GM18498 (cell line): ENCODE data around the gene RGL2.
"Not testable (repeated sequence)": the region's sequence is repeated elsewhere in the genome, so short reads cannot be mapped to it uniquely, and the experiment has no call there.

Experiments
- ATAC-seq: cut with Tn5 transposase; IDR thresholded peaks from one replicate; pipeline ENCODE4 v1.9.1; 2021; ENCODE audit warnings: mild to moderate bottlenecking, moderate library complexity; ENCODE audit not compliant: unreplicated experiment

The RGL2 gene

DNA sequence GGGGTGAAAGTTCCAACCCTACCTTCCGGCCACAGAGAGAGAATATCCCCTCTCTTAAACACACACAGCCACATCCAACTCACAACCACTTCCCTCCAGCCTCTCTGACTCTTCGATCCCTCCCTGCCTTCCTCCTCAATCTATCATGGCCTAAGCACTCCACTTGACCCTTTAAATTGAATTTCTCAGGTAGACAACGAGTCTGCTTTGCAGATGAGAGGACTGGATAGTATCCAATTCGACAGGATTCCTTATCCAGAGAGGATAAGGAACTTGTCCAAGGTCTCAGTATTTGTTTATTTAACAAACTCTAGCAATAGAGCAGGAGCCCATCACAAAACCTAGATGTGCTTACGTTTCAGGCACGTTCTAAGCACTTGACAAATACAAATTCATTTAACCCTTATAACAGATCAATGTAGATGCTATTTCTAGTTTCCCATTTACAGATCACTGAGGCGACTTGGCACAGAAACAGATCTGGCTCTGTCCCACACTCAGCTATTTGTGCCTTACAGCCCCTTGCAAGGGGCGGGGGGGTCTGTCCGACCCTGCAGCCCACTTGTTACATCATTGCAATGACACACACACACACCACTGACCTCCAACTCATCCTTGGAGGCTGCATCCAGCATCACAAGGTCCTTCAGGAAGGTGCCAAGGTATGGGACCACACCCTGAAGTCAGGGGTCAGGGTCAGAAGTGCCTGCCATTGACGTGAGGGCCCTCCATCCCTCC, 4.5 kb downstream of the RGL2 start:
- no peak for ATAC-seq

DNA sequence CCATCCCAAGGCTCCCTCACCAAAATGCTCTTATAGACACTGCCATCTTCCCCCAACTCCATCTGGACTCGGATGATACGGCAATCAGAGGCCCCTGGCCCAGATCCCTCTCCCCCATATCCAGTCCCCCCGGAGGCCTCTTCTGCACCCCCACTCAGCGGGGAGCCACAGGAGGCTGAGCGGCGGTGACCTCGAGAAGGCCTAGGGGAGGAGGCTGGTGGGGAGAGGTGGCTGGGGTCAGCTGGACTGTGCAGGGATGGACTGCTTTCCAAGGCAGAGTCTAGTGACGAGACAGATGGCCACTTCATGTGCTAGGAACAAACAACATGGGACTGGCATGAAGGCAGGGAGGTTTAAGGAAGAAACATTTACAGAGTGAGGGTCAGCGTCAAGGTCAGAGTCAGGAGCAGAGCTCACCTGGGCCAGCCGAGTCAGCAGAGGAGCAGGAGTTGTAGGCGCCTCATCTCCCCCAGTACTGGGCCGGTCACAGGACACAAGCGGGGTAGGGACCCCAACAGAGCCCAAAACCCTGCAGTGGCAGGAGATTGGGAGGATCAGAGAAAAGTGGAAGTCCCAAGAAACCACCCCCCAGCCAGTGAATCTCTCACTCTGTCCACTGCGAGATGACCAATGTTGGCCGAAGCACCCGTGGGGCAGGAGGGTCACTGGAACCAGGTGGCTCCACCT, 5.6 kb downstream of the RGL2 start:
- no peak for ATAC-seq

DNA sequence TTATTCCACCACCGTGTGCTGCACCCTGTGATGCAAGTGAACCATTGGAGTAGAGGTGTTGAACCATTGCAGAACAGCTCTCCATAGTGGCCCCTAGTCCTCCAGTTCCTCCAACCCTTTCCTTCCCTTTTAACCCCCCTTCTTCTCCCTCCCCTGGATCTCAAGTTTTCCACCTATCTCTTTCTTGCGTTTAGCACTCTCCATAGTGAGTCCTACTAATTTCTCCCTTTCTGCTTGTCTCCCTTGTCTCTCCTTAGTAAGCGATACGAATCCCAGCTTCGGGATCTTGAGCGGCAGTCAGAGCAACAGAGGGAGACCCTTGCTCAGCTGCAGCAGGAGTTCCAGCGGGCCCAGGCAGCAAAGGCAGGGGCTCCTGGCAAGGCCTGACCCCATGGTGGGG, 8.3 kb downstream of the RGL2 start:
- no peak for ATAC-seq

DNA sequence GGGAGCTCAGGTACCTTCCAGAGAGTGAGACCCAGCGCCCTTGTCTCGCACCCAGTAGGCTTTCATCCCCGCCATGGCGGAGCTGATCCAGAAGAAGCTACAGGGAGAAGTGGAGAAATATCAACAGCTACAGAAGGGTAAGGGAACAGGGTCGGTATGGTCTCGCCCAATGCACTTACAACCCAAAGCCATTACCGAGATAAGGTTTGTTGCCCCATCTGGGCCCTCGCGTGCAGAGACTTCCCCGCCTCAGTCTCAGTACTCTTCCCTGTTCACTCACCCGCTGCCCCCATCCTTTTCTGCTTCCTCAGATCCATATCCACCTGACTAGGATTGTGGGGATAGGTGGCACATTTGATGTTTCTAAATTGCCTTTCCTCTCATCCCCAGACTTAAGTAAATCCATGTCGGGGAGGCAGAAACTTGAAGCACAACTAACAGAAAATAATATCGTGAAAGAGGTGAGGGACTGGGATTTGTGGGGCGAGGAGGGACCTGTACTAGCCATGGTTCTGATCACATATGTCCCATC, 8.9 kb downstream of the RGL2 start:
- no peak for ATAC-seq

DNA sequence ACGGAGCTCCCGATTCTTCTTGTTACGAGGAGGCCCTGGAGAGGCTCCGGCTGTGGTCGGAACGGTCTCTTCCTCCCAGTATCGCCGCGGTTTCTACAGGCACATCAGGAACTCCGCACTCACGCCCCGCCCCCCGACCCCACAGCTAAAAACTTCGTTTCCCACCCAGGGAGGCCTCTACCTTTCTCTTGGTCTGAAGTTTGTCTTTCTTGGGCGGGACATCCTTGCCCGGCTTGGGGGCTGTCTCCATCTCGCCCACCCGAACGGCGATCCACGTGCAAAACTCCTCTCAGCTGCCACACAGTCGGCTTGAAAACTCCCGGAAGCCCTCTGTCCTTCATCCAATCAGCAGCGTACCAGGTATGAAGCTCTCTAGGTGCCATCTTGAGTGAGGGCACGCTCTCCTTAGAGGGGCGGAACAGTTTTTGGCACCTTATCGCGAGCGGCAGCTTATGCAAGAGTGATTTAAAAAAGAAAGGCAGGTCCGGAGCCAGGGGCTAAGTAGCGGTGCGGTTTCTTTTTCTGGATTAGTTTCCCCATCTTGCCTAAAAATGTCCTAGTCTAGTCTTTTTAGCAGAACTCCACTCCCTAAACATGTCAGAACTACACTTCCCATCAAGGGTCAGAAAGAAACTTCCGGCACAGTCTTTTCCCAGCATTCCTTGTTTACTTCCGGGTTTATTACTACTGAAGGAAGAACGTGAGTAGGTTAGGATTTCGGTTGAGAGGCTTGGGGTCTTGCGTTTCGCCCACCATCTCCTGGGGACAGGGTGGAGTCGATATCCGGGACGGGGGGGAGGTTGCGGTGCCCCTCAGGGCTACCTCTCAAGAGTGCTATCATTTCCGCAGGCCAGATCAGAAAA, 9.6 kb downstream of the RGL2 start, which contains the start of the genes PFDN6 and WDR46:
PFDN6 (plus strand) TSS at position 681 of the 863 bp plus-strand sequence. CDS start 256 bp downstream, outside the sequence.
WDR46 (minus strand) TSS at position 319 of the 863 bp plus-strand sequence; CDS start at position 250, 69 bp downstream.
- ATAC-seq = peak; percentile 91

DNA sequence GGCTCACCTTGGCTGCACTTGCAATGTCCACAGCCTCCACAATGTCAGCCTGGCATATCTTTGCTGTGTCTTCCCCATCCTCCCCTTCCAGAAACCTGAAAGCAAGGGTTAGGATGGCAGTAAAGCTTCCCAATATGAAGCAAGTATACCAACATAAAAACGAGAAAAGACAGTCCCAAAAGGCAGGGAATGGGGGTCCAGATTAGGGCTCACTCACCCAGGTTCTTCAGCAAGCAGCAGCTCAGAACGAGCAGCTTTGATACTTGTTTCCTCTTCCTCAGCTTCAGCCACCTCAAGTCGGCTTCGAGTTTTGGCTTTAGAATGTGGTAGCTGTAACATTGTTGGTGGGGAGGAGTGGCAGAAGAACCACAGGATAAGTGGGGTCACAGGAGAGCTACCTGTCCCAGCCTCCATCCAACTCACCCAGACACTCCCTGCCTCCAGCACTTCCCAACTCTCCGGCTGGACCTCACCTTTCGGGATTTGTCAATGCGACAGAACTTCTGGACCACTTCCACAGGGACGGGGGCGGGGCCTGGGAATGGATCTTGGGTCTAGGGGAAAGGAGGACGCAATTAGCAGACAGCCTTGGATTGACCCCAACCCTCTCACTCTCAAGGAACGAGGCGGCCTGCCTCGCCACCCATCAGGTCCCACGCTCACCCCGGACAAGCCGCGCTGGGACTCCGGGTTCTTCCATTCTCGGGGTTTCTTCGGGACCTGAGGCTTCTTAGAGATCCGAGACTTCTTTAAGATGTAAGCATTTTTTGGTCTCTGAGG, 10.4 kb downstream of the RGL2 start:
- no peak for ATAC-seq

DNA sequence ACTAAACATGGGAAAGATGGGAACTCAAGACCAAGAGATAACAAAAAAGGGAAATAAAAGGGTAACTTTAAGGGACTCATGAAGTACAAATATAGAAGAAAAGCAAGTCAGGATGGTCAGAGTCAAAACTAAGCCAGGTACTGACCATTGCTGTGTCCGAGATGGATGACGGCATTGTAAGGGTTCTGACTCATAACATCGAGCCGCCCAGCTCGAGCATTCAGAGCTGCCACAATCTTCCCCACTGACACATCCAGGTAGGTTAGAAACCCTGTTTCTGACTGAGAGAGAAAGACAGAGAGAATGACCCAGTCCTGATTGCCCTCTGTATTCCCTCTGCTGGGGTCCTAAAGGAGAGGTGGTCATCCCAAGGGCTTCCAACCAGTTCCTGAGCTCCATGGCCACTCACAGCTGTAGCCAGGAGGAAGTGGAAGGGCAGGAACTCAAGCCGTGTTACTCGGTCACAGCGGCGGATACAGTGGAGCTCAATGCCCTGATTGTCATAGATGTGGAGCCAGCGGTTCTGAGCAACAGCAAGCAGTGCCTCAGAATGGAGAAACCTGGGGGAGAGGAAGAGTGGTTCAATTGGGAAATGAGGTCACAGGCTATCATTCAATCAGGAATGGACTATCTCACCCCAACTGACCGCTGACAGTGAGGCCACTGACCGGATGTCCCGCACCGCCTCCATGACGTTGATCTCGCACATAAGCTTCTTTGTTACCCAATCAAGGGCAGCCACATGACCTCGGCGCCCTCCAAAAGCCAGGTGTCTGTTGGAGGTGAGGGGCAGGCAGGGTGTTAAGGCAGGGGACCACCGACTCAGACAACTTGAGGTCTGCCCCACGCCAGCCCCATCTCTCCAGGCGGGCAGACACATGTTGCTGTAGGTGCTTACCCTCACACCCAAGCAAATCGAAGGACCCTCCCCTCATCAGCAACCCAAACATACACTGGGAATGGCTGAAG, 11.5 kb downstream of the RGL2 start:
- ATAC-seq = no peak

DNA sequence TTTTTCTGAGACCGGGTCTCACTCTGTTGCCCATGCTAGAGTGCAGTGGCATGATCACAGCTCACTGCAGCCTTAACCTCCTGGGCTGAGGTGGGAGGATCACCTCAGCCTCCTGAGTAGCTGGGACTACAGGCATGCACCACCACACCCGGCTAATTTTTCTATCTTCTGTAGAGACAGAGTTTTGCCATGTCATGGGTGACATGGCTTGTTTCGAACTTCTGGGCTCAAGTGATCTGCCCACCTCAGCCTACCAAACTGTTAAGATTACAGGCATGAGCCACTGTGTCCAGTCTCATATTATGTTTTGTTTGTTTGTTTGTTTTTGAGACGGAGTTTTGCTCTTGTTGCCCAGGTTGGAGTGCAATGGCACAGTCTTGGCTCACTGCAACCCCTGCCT, 13.5 kb downstream of the RGL2 start:
- ATAC-seq = not testable (repeated sequence)

DNA sequence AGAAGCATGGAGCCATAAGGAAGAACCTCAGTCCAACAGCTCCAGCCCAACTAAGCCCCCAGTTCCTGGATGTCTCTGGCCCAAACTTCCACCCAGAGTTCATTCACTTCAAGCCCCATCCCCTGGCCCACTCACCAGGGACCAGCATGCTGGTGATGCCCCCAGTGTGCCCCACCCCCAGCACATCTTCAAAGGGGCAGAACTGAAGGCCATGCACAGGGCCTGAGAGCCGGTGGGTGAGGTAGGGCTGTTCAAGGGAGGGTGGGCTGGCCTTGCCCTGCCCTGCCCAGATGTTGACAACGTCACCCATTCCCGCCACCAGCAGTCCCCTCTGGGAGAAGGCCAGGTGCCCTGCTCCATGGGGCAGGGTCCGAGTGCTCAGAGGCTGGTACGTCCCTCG, 18.2 kb downstream of the RGL2 start:
- ATAC-seq = no peak

DNA sequence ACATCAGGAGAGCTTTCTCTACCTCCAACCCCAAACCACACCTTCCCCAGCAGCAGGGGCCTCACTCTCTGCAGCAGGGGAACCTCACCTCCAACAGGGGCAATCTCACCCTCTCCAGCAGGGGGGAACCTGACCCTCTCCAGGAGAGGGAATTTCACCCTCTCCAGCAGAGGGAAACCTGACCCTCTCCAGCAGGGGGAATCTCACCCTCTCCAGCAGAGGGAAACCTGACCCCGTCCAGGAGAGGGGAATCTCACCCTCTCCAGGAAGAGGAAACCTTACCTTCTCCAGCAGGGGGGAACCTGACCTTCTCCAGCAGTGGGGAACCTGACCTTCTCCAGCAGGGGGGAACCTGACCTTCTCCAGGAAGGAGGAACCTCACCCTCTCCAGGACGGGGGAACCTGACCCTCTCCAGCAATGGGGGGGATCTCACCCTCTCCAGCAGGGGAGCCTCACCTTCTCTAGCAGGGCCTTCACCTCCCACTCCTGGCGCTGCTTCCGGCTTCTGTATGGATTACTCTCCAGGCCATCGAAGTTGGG, 18.7 kb downstream of the RGL2 start:
- no peak for ATAC-seq

DNA sequence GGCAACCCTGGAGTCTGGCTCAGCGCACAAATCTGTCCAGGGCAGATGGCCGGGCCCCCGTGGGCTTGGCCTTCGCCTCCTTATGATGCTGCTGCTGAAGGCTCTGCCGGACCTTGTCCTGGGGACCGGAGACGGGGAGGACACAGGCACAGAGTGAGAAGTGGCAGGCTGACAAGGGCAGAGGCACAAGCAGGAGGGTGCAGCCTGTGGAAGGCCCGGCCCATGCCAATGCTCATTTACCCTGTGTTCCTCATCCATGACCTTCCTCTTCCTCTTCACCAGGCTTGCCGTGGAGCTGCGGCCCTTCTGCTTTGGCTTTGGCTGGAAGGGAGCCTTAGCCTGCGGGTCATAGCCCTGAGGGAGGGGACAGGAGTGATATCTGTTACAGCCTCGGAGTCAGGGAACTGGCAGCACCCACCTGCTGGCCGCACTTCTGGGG, 19.5 kb downstream of the RGL2 start:
- no peak for ATAC-seq

DNA sequence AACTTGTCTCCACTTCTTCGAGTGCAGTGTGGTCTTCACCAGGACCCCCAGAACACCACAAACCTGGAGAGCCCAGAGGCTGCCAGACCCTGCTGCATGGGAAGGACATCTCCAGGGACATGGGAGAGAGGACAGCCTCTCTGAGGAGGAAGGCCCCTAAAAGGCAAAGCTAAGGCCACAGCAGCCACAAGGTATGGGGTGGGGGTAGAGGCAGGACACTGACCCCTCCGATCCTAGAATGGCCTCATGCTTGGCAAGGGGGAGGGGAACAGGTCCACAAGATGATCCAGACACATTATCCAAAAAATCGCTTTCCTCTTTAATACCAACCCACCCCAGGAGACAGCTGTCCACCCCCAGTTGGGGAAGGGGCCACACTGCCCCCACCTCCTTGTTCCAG, 19.9 kb downstream of the RGL2 start:
- ATAC-seq = no peak

DNA sequence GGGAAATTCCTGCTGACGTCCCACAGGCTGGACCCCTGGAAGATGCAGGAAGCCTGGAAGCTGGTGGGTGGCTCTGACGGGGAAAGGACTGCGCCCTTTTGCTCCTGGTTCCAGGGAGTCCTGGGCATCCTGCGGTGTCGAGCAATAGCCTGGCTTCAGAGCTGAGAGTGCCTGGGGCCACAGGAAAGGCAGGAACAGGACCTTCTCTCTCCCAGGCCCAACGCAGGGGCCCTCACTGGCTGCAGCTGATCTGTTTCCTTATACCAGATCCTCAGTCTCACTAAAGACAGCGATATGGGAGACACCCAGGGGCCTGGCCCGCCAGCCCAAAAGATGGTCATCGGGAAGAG, 20.4 kb downstream of the RGL2 start:
- no peak for ATAC-seq

DNA sequence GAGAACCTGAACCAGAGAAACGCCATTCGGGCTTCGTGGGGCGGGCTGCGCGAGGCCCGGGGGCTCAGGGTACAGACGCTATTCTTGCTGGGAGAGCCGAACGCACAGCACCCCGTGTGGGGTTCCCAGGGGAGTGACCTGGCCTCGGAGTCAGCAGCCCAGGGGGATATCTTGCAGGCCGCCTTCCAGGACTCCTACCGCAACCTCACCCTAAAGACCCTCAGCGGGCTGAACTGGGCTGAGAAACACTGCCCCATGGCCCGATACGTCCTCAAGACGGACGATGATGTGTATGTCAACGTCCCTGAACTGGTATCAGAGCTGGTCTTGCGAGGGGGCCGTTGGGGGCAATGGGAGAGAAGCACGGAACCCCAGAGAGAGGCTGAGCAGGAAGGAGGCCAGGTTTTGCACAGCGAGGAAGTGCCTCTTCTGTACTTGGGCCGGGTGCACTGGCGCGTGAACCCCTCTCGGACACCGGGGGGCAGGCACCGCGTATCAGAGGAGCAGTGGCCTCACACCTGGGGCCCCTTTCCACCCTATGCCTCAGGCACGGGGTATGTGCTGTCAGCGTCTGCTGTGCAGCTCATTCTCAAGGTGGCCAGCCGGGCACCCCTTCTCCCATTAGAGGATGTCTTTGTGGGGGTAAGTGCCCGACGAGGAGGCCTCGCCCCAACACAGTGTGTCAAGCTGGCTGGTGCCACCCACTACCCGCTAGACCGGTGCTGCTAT, 20.9 kb downstream of the RGL2 start:
- peak; percentile 14 for ATAC-seq

DNA sequence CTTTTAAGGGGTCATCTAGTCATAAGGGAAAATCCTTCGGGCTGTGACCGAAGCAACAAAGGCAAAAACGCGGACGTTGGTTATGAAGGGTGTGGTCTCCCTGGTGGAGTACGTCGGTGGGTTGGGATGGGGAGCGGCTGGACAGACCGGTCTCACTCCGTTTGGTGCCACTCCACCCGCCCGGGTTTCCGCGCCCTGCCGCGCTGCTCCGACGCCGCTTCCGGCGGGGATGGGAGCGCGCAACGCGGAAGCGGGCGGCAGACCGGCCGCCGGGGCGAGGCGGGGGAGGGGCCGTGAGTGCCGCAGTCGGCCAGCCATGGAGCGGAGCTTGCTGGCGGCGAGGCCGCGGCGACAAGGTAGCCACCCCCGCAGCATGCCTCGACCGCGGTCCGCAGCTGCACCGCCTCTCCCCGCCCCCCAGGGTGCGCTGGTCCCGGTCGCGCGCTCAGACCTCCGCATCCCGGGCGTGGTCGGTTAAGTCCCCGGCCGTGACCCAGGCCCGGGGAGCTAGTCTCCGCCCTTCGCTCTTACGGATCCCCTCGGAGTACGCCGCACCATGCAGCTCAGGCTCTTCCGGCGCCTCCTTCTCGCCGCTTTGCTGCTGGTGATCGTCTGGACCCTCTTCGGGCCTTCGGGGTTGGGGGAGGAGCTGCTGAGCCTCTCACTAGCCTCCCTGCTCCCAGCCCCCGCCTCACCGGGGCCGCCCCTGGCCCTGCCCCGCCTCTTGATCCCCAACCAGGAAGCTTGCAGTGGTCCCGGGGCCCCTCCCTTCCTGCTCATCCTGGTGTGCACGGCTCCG, 21.7 kb downstream of the RGL2 start, which contains the start of gene B3GALT4:
B3GALT4 (plus strand) TSS at position 260 of the 799 bp plus-strand sequence; CDS start at position 557, 297 bp downstream.
- peak; percentile 62 for ATAC-seq

DNA sequence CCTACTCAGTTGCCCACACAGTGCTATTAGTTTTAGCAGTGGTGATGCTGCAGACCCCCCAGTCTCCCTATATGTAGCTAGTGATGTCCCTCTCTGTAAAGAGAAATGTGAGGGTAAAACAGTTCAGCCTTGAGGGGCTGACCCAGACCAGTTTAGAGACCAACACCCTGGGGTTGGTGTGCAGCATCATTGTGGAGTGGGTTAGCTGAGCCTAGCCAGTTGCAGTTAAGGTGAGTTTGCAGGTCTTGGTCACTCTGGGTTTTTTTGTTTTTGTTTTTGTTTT, 22.2 kb downstream of the RGL2 start:
- no peak for ATAC-seq

DNA sequence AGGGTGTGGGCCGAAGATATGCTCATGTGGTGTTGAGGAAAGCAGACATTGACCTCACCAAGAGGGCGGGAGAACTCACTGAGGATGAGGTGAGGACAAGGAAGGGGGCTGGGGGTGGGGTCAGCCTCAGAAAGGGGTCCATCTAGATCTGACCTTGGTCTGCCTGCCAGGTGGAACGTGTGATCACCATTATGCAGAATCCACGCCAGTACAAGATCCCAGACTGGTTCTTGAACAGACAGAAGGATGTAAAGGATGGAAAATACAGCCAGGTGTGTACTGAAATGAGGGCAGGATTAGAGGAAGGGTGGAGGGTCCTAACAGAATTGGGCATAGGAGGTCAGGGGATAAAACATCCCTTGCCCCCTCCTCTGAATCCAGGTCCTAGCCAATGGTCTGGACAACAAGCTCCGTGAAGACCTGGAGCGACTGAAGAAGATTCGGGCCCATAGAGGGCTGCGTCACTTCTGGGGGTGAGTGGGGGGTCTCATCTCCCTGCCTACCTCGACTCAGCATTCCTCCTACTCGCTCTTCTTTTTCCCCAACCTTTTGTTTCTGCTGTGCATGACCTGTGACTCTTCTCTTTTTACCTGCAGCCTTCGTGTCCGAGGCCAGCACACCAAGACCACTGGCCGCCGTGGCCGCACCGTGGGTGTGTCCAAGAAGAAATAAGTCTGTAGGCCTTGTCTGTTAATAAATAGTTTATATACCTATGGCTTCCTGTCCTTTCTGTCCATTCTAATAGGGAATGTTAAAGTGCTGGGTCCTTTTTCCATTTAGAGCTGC, 22.8 kb downstream of the RGL2 start:
- ATAC-seq = not testable (repeated sequence)
